Measurements from ENCODE around the gene MORC1.

Gene MORC1

GRCh38 chr3:108946292-108947285 is 171.3 kb downstream of the MORC1 start:
- no peak for DNase-seq (ENCODE audit: low read depth, low spot score)

GRCh38 chr3:108940568-108941263 is 177.2 kb downstream of the MORC1 start:
- no peak for DNase-seq (ENCODE audit: low read depth, low spot score)

GRCh38 chr3:108940166-108940565 is 177.8 kb downstream of the MORC1 start:
- DNase-seq (ENCODE audit: low read depth, low spot score) = no peak

GRCh38 chr3:108936924-108937689 is 180.8 kb downstream of the MORC1 start:
- no peak for DNase-seq (ENCODE audit: low read depth, low spot score)

GRCh38 chr3:108931035-108931434 is 186.9 kb downstream of the MORC1 start:
- no peak for DNase-seq (ENCODE audit: low read depth, low spot score)

- no peak for DNase-seq (ENCODE audit: low read depth, low spot score)
Measured at GRCh38 chr3:108918866-108919265, 199.1 kb downstream of the MORC1 start.

GRCh38 chr3:108914774-108915641 is 202.9 kb downstream of the MORC1 start:
- peak; percentile 24 for DNase-seq (ENCODE audit: low read depth, low spot score)

- DNase-seq (ENCODE audit: low read depth, low spot score) = no peak
Measured at GRCh38 chr3:108909799-108910198, 208.1 kb downstream of the MORC1 start.

Data from activated naive CD8-positive, alpha-beta T cell treated with anti-CD3 and anti-CD28 coated beads, Interleukin-2, amount 50 U/mL, for 16 hours (primary cell).